ENCODE data around the gene CAPG.
"Not testable (repeated sequence)": the region's sequence is repeated elsewhere in the genome, so short reads cannot be mapped to it uniquely, and the experiment has no call there.

Gene CAPG

GRCh38 chr2:85446296-85447221 lies 36.4 kb upstream of the CAPG start:
- Histone ChIP-seq H3K9ac (ENCODE audit: low read length) (no peak overlapping the region), H3K4me3 (ENCODE audit: low read length) (no peak overlapping the region), H3K36me3 (ENCODE audit: control insufficient read depth, insufficient read depth, low read length) (no peaks in the 10 kb centered on the region), H3K27me3 (ENCODE audit: control insufficient read depth, insufficient read depth, low read length) (no peaks in the 10 kb centered on the region), H3K4me1 (ENCODE audit: control insufficient read depth, insufficient read depth, low read length) (peaks cover 12% of the 10 kb centered on the region), H3K27ac (ENCODE audit: low read depth, low read length) (peak overlapping the region; percentile 90)

GRCh38 chr2:85445316-85446295 lies 35.4 kb upstream of the CAPG start:
- no peak overlapping the region for H3K4me3 ChIP-seq (ENCODE audit: low read length)
- H3K4me1 ChIP-seq (ENCODE audit: control insufficient read depth, insufficient read depth, low read length): peaks cover 12% of the 10 kb centered on the region
- peak overlapping the region; percentile 90 for H3K27ac ChIP-seq (ENCODE audit: low read depth, low read length)
- no peaks in the 10 kb centered on the region for H3K36me3 ChIP-seq (ENCODE audit: control insufficient read depth, insufficient read depth, low read length)
- H3K27me3 ChIP-seq (ENCODE audit: control insufficient read depth, insufficient read depth, low read length): no peaks in the 10 kb centered on the region
- no peak overlapping the region for H3K9ac ChIP-seq (ENCODE audit: low read length)

GRCh38 chr2:85444629-85445172 lies 34.5 kb upstream of the CAPG start:
- H3K36me3 ChIP-seq (ENCODE audit: control insufficient read depth, insufficient read depth, low read length): no peaks in the 10 kb centered on the region
- peak overlapping the region; percentile 90 for H3K27ac ChIP-seq (ENCODE audit: low read depth, low read length)
- H3K4me3 ChIP-seq (ENCODE audit: low read length): no peak overlapping the region
- peaks cover 12% of the 10 kb centered on the region for H3K4me1 ChIP-seq (ENCODE audit: control insufficient read depth, insufficient read depth, low read length)
- no peaks in the 10 kb centered on the region for H3K27me3 ChIP-seq (ENCODE audit: control insufficient read depth, insufficient read depth, low read length)
- no peak overlapping the region for H3K9ac ChIP-seq (ENCODE audit: low read length)

- no peak overlapping the region for H3K27ac ChIP-seq (ENCODE audit: low read depth, low read length)
- no peaks in the 10 kb centered on the region for H3K36me3 ChIP-seq (ENCODE audit: control insufficient read depth, insufficient read depth, low read length)
These were observed 31.7 kb upstream of the CAPG start for GRCh38 chr2:85441864-85442263.

GRCh38 chr2:85440729-85441128 lies 30.6 kb upstream of the CAPG start:
- Histone ChIP-seq H3K9ac (ENCODE audit: low read length) (no peak overlapping the region), H3K4me1 (ENCODE audit: control insufficient read depth, insufficient read depth, low read length) (peaks cover 20% of the 10 kb centered on the region), H3K27ac (ENCODE audit: low read depth, low read length) (no peak overlapping the region), H3K36me3 (ENCODE audit: control insufficient read depth, insufficient read depth, low read length) (no peaks in the 10 kb centered on the region), H3K27me3 (ENCODE audit: control insufficient read depth, insufficient read depth, low read length) (no peaks in the 10 kb centered on the region), H3K4me3 (ENCODE audit: low read length) (no peak overlapping the region)

More at GRCh38 chr2:85441864-85442263, 31.7 kb upstream of the CAPG start:
- Histone ChIP-seq H3K9ac (ENCODE audit: low read length) (no peak overlapping the region), H3K27me3 (ENCODE audit: control insufficient read depth, insufficient read depth, low read length) (no peaks in the 10 kb centered on the region), H3K4me3 (ENCODE audit: low read length) (no peak overlapping the region), H3K4me1 (ENCODE audit: control insufficient read depth, insufficient read depth, low read length) (peaks cover 26% of the 10 kb centered on the region)

GRCh38 chr2:85439986-85440385 lies 29.8 kb upstream of the CAPG start:
- Histone ChIP-seq H3K36me3 (ENCODE audit: control insufficient read depth, insufficient read depth, low read length) (no peaks in the 10 kb centered on the region), H3K9ac (ENCODE audit: low read length) (no peak overlapping the region), H3K27me3 (ENCODE audit: control insufficient read depth, insufficient read depth, low read length) (no peaks in the 10 kb centered on the region), H3K27ac (ENCODE audit: low read depth, low read length) (no peak overlapping the region), H3K4me1 (ENCODE audit: control insufficient read depth, insufficient read depth, low read length) (peaks cover 17% of the 10 kb centered on the region), H3K4me3 (ENCODE audit: low read length) (no peak overlapping the region)

GRCh38 chr2:85439569-85439968 lies 29.4 kb upstream of the CAPG start:
- not testable (repeated sequence) for H3K4me3 ChIP-seq (ENCODE audit: low read length); H3K27ac ChIP-seq (ENCODE audit: low read depth, low read length); H3K27me3 ChIP-seq (ENCODE audit: control insufficient read depth, insufficient read depth, low read length); H3K36me3 ChIP-seq (ENCODE audit: control insufficient read depth, insufficient read depth, low read length); H3K9ac ChIP-seq (ENCODE audit: low read length)
- H3K4me1 ChIP-seq (ENCODE audit: control insufficient read depth, insufficient read depth, low read length): peaks cover 17% of the 10 kb centered on the region

GRCh38 chr2:85439025-85439472 lies 28.9 kb upstream of the CAPG start:
- no peaks in the 10 kb centered on the region for H3K36me3 ChIP-seq (ENCODE audit: control insufficient read depth, insufficient read depth, low read length)
- H3K27ac ChIP-seq (ENCODE audit: low read depth, low read length): peak overlapping the region; percentile 94
- no peak overlapping the region for H3K4me3 ChIP-seq (ENCODE audit: low read length)
- H3K9ac ChIP-seq (ENCODE audit: low read length): no peak overlapping the region
- no peaks in the 10 kb centered on the region for H3K27me3 ChIP-seq (ENCODE audit: control insufficient read depth, insufficient read depth, low read length)
- peaks cover 18% of the 10 kb centered on the region for H3K4me1 ChIP-seq (ENCODE audit: control insufficient read depth, insufficient read depth, low read length)

GRCh38 chr2:85438201-85439024 lies 28.2 kb upstream of the CAPG start:
- Histone ChIP-seq H3K27me3 (ENCODE audit: control insufficient read depth, insufficient read depth, low read length) (no peaks in the 10 kb centered on the region), H3K36me3 (ENCODE audit: control insufficient read depth, insufficient read depth, low read length) (no peaks in the 10 kb centered on the region), H3K4me3 (ENCODE audit: low read length) (peak overlapping the region; percentile 73), H3K27ac (ENCODE audit: low read depth, low read length) (peak overlapping the region; percentile 94), H3K4me1 (ENCODE audit: control insufficient read depth, insufficient read depth, low read length) (peaks cover 20% of the 10 kb centered on the region), H3K9ac (ENCODE audit: low read length) (peak overlapping the region; percentile 68)

GRCh38 chr2:85437488-85438200 lies 27.5 kb upstream of the CAPG start:
- no peaks in the 10 kb centered on the region for H3K27me3 ChIP-seq (ENCODE audit: control insufficient read depth, insufficient read depth, low read length)
- no peaks in the 10 kb centered on the region for H3K36me3 ChIP-seq (ENCODE audit: control insufficient read depth, insufficient read depth, low read length)
- H3K9ac ChIP-seq (ENCODE audit: low read length): no peak overlapping the region
- H3K4me3 ChIP-seq (ENCODE audit: low read length): peak overlapping the region; percentile 73
- H3K27ac ChIP-seq (ENCODE audit: low read depth, low read length): peak overlapping the region; percentile 94
- peaks cover 20% of the 10 kb centered on the region for H3K4me1 ChIP-seq (ENCODE audit: control insufficient read depth, insufficient read depth, low read length)

- Histone ChIP-seq H3K4me1 (ENCODE audit: control insufficient read depth, insufficient read depth, low read length) (peaks cover 20% of the 10 kb centered on the region), H3K9ac (ENCODE audit: low read length) (no peak overlapping the region), H3K27ac (ENCODE audit: low read depth, low read length) (peak overlapping the region; percentile 94), H3K27me3 (ENCODE audit: control insufficient read depth, insufficient read depth, low read length) (no peaks in the 10 kb centered on the region), H3K4me3 (ENCODE audit: low read length) (peak overlapping the region; percentile 37), H3K36me3 (ENCODE audit: control insufficient read depth, insufficient read depth, low read length) (no peaks in the 10 kb centered on the region)
These were observed 26.8 kb upstream of the CAPG start for GRCh38 chr2:85436836-85437487.

All from rectal smooth muscle tissue (tissue), 1 donor.